HCT116 (cell line): ENCODE data around the gene IKZF3. TPM values are rescaled to one million over a fixed set of nuclear protein-coding genes. Genes with fewer than 3 reads are reported as not detected.

Experiments
- ATF3 ChIP-seq: IDR thresholded peaks from 2 replicates; pipeline ENCODE4 v1.6.1; 2012
- CBX3 ChIP-seq: IDR thresholded peaks from 2 replicates; pipeline ENCODE4 v1.6.1; 2012; ENCODE audit warnings: low read depth
- CEBPB ChIP-seq: IDR thresholded peaks from 2 replicates; pipeline ENCODE4 v1.6.1; 2012; ENCODE audit warnings: low read depth
- ELF1 ChIP-seq: IDR thresholded peaks from 2 replicates; pipeline ENCODE4 v1.6.1; 2012; ENCODE audit warnings: low read depth, borderline replicate concordance
- EZH2 ChIP-seq: fragments of 200-600 bp; sonication (generic); IDR thresholded peaks from 2 replicates; pipeline ENCODE4 v1.6.1; 2017; ENCODE audit warnings: antibody characterized with exemption, mixed run types
- FOSL1 ChIP-seq: IDR thresholded peaks from 2 replicates; pipeline ENCODE4 v1.6.1; 2012; ENCODE audit warnings: low read depth
- JUND ChIP-seq: IDR thresholded peaks from 2 replicates; pipeline ENCODE4 v1.6.1; 2012
- POLR2A ChIP-seq: IDR thresholded peaks from 2 replicates; pipeline ENCODE4 v1.7.0; 2011; ENCODE audit warnings: borderline replicate concordance; ENCODE audit not compliant: insufficient read depth, insufficient read length; ENCODE audit errors: extremely low read depth
- RAD21 ChIP-seq: IDR thresholded peaks from 2 replicates; pipeline ENCODE4 v1.6.1; 2012; ENCODE audit warnings: low read depth, mild to moderate bottlenecking
- SP1 ChIP-seq: IDR thresholded peaks from 2 replicates; pipeline ENCODE4 v1.6.1; 2012; ENCODE audit warnings: low read depth
- YY1 ChIP-seq: IDR thresholded peaks from 2 replicates; pipeline ENCODE4 v1.6.1; 2011; ENCODE audit warnings: low read length, low read depth, moderate library complexity, mild to moderate bottlenecking; ENCODE audit not compliant: insufficient replicate concordance; ENCODE audit errors: extremely low read depth
- ZBTB33 ChIP-seq: IDR thresholded peaks from 2 replicates; pipeline ENCODE4 v1.6.1; 2011; ENCODE audit warnings: mild to moderate bottlenecking, low read length, moderate library complexity; ENCODE audit not compliant: insufficient replicate concordance; ENCODE audit errors: extremely low read depth
- ZFX ChIP-seq: fragments of 450-650 bp; IDR thresholded peaks from 2 replicates; pipeline ENCODE4 v1.6.1; 2017
- total RNA-seq: library from RNA; stranded (reverse); gene quantifications from one replicate; pipeline ENCODE4 v1.2.1, GENCODE V29; 2021; ENCODE audit not compliant: unreplicated experiment

Gene IKZF3
- total RNA-seq, 1 experiment from 2014 or later = 0.30 TPM

GRCh38 chr17:39753514-39754160, 110.5 kb downstream of the IKZF3 start (continued):
- TF ChIP-seq RAD21 (no peak), POLR2A (no peak), ZBTB33 (no peak), ZFX (peak; percentile 90; the same call in 1 of the 2 replicates), EZH2 (no peak), SP1 (no peak), YY1 (no peak), ATF3 (no peak), CBX3 (no peak; the same call in 1 of the 2 replicates), CEBPB (no peak), ELF1 (no peak), FOSL1 (no peak), JUND (no peak)
